Gastrocnemius medialis (tissue), 4 donors: Measurements from ENCODE around the gene FAM13A.

Source experiments
- POLR2A ChIP-seq, 2 donors: fragments of 450-650 bp; IDR thresholded peaks; one replicate each; pipeline ENCODE4 v1.6.1; 2017; ENCODE audit warnings: antibody characterized with exemption in 2 of 2, mild to moderate bottlenecking in 2 of 2, moderate library complexity in 2 of 2
- TF ChIP-seq, protein P1 (sequence below), 5 experiments: fragments of 450-650 bp in 3 of 5; fragments of 200-600 bp in 2 of 5; sonication (generic) in 2 of 5; IDR thresholded peaks in 4 of 5; conservative IDR thresholded peaks in 1 of 5; 1 replicate in 4 of 5; 2 replicates in 1 of 5; pipeline ENCODE4 v1.5.1; 2016 to 2019; ENCODE audit warnings: antibody characterized with exemption in 5 of 5, mild to moderate bottlenecking in 3 of 5, moderate library complexity in 3 of 5

DNA sequence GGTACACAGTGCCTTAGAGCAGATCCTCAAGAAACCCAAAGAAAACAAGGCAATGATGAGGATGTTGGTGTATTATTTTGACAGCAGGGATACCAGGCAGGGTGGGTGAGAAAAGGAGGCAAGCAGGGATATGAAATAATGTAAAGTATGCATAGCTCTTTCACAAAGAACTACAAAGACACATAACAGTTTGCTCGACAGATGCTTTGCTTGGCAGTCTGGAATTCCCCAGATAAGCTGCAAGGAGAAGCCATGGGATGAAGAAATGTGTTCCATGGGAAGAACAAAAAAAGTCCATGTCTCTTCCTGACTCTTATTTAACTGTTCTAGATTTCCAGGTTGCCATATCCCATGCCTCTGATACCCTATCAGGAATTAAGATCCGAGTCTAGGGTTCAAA lies 75.4 kb downstream of the FAM13A start:
- no peak for TF ChIP-seq POLR2A (IDR thresholded peaks at IDR 0.05)
- TF ChIP-seq, protein P1, sequence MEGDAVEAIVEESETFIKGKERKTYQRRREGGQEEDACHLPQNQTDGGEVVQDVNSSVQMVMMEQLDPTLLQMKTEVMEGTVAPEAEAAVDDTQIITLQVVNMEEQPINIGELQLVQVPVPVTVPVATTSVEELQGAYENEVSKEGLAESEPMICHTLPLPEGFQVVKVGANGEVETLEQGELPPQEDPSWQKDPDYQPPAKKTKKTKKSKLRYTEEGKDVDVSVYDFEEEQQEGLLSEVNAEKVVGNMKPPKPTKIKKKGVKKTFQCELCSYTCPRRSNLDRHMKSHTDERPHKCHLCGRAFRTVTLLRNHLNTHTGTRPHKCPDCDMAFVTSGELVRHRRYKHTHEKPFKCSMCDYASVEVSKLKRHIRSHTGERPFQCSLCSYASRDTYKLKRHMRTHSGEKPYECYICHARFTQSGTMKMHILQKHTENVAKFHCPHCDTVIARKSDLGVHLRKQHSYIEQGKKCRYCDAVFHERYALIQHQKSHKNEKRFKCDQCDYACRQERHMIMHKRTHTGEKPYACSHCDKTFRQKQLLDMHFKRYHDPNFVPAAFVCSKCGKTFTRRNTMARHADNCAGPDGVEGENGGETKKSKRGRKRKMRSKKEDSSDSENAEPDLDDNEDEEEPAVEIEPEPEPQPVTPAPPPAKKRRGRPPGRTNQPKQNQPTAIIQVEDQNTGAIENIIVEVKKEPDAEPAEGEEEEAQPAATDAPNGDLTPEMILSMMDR (IDR thresholded peaks at IDR 0.05 in 4 of 5, conservative IDR thresholded peaks at IDR 0.05 in 1 of 5) = no peak
